Keratinocyte (primary cell): ENCODE data around the gene TRAF3IP3.

Experiments
- EZH2 ChIP-seq: IDR thresholded peaks from one replicate; pipeline ENCODE4 v1.6.1; 2012; ENCODE audit warnings: inconsistent platforms, mild to moderate bottlenecking, low read length, moderate library complexity
- TF ChIP-seq, protein P1 (sequence below), 3 experiments: IDR thresholded peaks in 1 of 3; conservative IDR thresholded peaks in 1 of 3; optimal IDR thresholded peaks in 1 of 3; 2 replicates in 2 of 3; 3 replicates in 1 of 3; pipeline versions ENCODE3 to v1.5.1; 2011; ENCODE audit warnings: low read length in 3 of 3, mild to moderate bottlenecking in 3 of 3, moderate library complexity in 2 of 3, control low read depth in 1 of 3, inconsistent platforms in 1 of 3; ENCODE audit not compliant: insufficient read depth in 2 of 3; ENCODE audit errors: extremely low read depth in 1 of 3

DNA sequence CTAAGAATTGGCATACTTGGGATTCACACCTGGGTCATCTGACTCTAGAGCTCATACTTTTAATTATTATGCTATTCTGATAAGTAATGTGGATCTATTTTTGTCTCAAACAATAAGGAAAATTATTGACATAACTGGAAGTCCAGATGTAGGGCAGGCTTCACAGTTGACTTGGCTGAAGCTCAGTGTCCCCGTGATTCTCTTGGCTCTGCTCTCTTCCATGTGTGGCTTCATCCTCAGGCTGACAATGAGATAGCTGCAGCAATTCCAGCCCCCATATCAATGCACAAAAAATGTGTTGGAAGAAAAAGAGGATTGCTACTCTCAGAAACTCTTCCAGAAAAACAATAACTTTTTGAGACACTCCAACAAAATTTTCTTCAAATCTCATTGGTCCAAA is 27.4 kb upstream of the TRAF3IP3 start:
- TF ChIP-seq, protein P1, sequence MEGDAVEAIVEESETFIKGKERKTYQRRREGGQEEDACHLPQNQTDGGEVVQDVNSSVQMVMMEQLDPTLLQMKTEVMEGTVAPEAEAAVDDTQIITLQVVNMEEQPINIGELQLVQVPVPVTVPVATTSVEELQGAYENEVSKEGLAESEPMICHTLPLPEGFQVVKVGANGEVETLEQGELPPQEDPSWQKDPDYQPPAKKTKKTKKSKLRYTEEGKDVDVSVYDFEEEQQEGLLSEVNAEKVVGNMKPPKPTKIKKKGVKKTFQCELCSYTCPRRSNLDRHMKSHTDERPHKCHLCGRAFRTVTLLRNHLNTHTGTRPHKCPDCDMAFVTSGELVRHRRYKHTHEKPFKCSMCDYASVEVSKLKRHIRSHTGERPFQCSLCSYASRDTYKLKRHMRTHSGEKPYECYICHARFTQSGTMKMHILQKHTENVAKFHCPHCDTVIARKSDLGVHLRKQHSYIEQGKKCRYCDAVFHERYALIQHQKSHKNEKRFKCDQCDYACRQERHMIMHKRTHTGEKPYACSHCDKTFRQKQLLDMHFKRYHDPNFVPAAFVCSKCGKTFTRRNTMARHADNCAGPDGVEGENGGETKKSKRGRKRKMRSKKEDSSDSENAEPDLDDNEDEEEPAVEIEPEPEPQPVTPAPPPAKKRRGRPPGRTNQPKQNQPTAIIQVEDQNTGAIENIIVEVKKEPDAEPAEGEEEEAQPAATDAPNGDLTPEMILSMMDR (optimal IDR thresholded peaks at IDR 0.05 in 1 of 3, IDR thresholded peaks at IDR 0.05 in 1 of 3, conservative IDR thresholded peaks at IDR 0.05 in 1 of 3; ENCODE audit: extremely low read depth in 1 of 3, insufficient read depth in 2 of 3, low read length in 3 of 3) = no peak
- no peak for TF ChIP-seq EZH2
